GM12864 (cell line): ENCODE measurements around the gene TMOD1.
"Not testable (repeated sequence)": the region's sequence is repeated elsewhere in the genome, so short reads cannot be mapped to it uniquely, and the experiment has no call there.

ENCODE experiments used
- DNase-seq: peaks from one replicate; pipeline ENCODE4 v3.0.0-alpha.2; 2011; ENCODE audit warnings: low read depth
- H3K4me3 ChIP-seq: 2 replicates; pipeline ENCODE4 v1.5.1; 2011; ENCODE audit warnings: mild to moderate bottlenecking, low read depth, low read length, control low read depth
- TF ChIP-seq, protein P1 (sequence below): IDR thresholded peaks from 2 replicates; pipeline ENCODE4 v1.5.1; 2011; ENCODE audit warnings: low read depth, mild to moderate bottlenecking, moderate library complexity, low read length, control low read depth, inconsistent platforms; ENCODE audit errors: missing control alignments

Gene TMOD1

DNA sequence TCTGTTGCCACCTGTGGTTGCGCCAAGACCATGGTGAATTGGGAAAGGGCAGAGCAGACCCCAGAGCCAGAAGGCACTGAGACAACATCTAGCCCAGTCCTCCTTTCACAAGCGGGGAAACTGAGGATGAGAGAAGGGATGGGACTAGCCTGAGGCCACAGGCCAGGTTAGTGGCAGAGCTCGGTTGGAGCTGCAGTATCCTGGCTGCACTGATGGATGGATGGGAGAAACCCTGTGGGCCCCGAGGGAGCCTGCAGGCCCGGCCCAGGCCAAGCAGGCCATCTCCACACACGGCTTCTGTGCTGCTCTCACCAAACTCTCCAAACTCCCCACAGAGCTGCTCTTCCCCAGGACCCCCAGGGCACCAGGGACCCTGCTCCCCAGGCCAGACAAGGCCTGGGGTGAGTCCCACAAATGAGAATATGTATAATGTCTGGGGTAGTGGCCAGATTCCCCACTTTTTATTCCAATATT is 71.5 kb downstream of the TMOD1 start:
- TF ChIP-seq, protein P1, sequence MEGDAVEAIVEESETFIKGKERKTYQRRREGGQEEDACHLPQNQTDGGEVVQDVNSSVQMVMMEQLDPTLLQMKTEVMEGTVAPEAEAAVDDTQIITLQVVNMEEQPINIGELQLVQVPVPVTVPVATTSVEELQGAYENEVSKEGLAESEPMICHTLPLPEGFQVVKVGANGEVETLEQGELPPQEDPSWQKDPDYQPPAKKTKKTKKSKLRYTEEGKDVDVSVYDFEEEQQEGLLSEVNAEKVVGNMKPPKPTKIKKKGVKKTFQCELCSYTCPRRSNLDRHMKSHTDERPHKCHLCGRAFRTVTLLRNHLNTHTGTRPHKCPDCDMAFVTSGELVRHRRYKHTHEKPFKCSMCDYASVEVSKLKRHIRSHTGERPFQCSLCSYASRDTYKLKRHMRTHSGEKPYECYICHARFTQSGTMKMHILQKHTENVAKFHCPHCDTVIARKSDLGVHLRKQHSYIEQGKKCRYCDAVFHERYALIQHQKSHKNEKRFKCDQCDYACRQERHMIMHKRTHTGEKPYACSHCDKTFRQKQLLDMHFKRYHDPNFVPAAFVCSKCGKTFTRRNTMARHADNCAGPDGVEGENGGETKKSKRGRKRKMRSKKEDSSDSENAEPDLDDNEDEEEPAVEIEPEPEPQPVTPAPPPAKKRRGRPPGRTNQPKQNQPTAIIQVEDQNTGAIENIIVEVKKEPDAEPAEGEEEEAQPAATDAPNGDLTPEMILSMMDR: no peak
- no peak for DNase-seq
- H3K4me3 ChIP-seq: no peak overlapping the region

DNA sequence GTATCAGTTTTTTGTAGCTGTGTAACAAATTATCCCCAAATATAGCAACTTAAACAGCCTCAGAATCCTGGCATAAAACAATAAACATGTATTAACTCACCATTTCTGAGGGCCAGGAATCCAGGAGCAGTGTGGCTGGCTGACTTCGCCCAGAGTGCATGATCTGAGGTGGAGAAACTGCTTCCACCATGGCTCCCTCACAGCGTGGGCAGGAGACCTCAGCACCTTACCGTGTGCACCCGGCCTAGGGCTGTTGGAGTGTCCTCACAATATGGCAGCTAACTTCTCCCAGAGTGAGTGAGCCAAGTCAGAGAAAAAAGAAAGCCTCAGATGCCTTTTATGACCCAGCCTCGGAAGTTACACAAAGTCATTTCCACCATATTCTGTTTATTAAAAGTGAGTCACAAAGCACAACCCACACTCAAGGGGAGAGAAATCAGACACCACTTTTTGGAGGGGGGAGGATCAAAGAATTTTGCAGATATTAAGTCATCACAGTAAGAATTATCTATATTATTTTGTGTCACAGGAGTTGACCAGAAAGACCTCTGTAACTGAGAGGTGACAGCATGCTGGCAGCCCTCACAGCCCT is 72.1 kb downstream of the TMOD1 start:
- no peak for DNase-seq
- TF ChIP-seq, protein P1: no peak
- no peak overlapping the region for H3K4me3 ChIP-seq

DNA sequence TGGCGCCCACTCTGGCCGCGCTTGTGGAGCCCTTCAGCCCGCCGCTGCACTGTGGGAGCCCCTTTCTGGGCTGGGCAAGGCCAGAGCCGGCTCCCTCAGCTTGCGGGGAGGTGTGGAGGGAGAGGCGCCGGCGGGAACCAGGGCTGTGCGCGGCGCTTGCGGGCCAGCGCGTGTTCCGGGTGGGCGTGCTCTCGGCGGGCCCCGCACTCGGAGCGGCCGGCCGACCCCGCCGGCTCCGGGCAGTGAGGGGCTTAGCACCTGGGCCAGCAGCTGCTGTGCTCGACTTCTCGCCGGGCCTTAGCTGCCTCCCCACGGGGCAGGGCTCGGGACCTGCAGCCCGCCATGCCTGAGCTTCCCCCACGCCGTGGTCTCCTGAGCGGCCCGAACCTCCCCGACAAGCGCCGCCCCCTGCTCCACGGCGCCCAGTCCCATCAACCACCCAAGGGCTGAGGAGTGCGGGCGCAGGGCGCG is 72.7 kb downstream of the TMOD1 start:
- DNase-seq, H3K4me3 ChIP-seq: not testable (repeated sequence)

DNA sequence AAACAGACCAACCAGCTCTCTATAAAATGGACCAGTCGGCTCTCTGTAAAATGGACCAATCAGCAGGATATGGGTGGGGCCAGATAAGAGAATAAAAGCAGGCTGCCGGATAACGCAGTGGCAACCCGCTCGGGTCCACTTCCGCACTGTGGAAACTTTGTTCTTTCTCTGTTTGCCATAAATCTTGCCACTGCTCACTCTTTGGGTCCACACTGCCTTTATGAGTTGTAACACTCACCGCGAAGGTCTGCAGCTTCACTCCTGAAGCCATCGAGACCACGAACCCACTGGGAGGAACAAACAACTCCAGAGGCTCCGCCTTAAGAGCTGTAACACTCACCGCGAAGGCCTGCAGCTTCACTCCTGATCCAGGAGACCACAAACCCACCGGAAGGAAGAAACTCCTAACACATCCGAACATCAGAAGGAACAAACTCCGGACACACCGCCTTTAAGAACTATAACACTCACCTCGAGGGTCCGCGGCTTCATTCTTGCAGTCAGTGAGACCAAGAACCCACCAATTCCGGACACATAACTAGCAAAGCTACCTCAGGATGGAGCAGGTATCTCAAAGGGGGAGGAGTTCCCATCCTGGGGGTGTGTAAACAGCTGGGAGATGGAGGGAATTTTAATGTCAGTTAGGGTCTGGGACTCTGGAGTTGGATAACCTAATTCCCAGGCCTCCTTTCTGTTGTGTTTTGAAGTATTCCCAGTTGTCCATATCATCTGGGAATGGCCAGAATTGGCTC is 73.6 kb downstream of the TMOD1 start:
- DNase-seq, H3K4me3 ChIP-seq: not testable (repeated sequence)

DNA sequence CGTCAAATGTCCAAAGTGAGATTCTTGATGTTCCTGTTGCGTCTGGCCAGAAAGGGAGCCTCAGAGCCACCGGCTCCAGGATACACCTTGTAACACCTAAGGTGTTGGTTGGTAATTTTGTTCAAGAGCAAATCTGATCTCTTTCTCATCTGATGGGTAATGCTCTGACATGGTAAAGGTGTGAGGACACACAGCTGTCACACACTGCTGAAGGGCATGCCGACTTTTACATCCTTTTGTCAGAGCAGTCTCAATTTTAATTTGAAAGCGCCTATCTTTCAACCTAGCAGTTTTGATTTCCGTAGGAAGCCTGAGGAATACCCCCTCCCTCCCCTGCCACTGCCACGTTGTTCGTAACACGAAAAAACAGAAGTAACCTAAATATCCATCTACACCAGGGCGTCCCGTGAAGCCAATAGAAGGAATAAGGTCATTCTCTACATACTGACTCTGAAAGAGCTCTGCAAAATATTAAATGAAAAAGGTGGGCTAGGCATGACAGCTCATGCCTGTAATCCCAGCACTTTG is 74.3 kb downstream of the TMOD1 start:
- no peak overlapping the region for H3K4me3 ChIP-seq
- TF ChIP-seq, protein P1: no peak
- no peak for DNase-seq

DNA sequence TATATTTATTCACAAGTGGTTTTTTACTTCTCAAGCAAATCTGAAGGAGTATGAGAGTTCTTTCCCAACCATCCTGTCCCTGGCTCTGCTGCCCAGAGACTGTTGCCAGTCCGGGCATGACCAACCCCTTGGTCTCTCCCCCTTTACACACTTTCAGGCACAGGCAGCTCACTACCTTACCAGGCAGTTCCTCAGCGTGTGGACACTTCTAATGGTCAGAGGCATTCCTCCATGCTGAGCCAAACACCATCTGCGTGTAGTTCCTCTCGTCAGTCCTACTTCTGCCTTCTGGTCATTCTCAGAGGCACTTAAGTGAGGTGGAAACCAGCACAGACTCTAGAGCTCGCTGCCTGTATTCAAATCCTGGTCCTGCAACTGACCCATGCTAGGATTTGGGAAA is 75.6 kb downstream of the TMOD1 start:
- no peak overlapping the region for H3K4me3 ChIP-seq
- no peak for DNase-seq
- TF ChIP-seq, protein P1: no peak

DNA sequence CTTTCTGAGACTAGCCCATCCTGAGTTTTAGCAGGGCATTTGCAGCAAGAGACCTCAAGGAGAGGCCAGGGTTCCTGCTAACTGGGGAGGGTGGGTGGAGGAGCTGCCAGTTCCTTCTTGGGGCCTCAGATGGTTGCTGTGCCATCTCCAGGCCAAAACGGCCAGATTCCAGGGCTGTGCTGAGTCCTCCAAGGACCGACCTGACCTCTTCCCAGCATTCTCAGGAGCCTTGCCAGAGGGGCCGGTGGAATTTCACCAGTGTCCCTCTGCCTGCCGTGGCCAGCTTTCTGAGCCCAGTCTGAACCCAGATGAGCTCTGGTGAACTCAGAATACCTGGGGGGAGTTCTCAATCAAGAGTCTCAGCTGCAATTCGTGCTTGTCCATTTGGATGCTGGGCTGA is 77.4 kb downstream of the TMOD1 start:
- H3K4me3 ChIP-seq: no peak overlapping the region
- DNase-seq: no peak
- TF ChIP-seq, protein P1: no peak

DNA sequence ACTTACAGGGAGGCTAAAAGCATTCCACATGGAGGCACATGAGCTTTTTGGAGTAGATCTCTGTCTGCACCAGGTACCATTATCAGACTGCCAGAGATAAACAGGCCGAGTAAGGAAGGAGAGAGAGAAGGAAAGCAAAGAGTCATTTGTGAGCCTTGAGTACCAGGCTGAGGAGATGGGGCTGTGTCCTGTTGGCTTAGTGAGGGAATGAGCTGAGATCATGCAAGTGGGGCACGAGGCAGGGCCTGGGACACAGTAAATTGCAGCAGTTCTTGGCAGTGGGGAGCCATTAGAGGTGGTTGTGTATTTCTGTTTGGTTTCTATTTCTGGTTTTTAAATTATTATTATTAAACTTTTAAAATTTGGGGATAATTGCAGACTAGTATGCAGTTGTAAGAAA is 78.4 kb downstream of the TMOD1 start:
- no peak overlapping the region for H3K4me3 ChIP-seq
- TF ChIP-seq, protein P1: no peak
- no peak for DNase-seq

DNA sequence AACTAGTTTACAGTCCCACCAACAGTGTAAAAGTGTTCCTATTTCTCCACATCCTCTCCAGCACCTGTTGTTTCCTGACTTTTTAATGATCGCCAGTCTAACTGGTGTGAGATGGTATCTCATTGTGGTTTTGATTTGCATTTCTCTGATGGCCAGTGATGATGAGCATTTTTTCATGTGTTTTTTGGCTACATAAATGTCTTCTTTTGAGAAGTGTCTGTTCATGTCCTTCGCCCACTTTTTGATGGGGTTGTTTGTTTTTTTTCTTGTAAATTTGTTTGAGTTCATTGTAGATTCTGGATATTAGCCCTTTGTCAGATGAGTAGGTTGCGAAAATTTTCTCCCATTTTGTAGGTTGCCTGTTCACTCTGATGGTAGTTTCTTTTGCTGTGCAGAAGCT is 80.1 kb downstream of the TMOD1 start:
- not testable (repeated sequence) for DNase-seq, H3K4me3 ChIP-seq

DNA sequence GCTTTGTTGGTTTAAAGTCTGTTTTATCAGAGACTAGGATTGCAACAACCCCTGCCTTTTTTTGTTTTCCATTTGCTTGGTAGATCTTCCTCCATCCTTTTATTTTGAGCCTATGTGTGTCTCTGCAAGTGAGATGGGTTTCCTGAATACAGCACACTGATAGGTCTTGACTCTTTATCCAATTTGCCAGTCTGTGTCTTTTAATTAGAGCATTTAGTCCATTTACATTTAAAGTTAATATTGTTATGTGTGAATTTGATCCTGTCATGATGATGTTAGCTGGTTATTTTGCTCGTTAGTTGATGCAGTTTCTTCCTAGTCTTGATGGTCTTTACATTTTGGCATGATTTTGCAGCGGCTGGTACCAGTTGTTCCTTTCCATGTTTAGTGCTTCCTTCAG is 83.3 kb downstream of the TMOD1 start:
- not testable (repeated sequence) for H3K4me3 ChIP-seq, DNase-seq

DNA sequence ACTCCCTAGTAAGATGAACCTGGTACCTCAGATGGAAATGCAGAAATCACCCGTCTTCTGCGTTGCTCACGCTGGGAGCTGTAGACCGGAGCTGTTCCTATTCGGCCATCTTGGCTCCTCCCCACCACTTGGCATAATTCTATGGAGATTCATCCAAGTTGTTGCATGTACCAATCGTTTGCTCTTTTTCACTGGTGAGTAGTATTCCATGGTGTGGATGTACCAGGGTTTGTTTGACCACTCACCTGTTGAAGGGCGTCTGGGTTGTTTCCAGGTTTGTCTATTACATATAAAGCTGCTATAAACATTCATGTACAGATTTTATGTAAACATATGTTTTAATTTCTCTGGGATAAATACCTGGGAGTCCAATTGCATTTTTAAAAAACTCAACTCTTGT is 85.4 kb downstream of the TMOD1 start:
- not testable (repeated sequence) for H3K4me3 ChIP-seq

More for the DNA sequence above, 85.4 kb downstream of the TMOD1 start:
- DNase-seq: not testable (repeated sequence)
